A549 (cell line): Measurements from ENCODE around the gene ZNF438. TPM values are rescaled to one million over a fixed set of nuclear protein-coding genes. Genes with fewer than 3 reads are reported as not detected.

Experiments
- ATOH8 ChIP-seq: fragments of 250-450 bp; sonication (Bioruptor Pico); IDR thresholded peaks from 2 replicates; pipeline ENCODE4 v1.5.0; 2020; ENCODE audit warnings: low read depth, mild to moderate bottlenecking, moderate library complexity
- CBX2 ChIP-seq: fragments of 200-600 bp; sonication (generic); IDR thresholded peaks from 2 replicates; pipeline ENCODE4 v1.6.1; 2016; ENCODE audit warnings: low read depth, mild to moderate bottlenecking, borderline replicate concordance
- CHD4 ChIP-seq: fragments of 200-600 bp; sonication (generic); IDR thresholded peaks from 2 replicates; pipeline ENCODE4 v1.6.1; 2016; ENCODE audit warnings: antibody characterized with exemption, mild to moderate bottlenecking, borderline replicate concordance
- CTCF ChIP-seq: fragments of >200 bp; sonication (Bioruptor Twin); formaldehyde crosslinking; IDR thresholded peaks from 3 replicates; pipeline ENCODE4 v1.5.1; 2016
- ESRRA ChIP-seq: fragments of 150-350 bp; IDR thresholded peaks from 2 replicates; pipeline ENCODE4 v1.6.1; 2014; ENCODE audit warnings: mild to moderate bottlenecking, low read length, borderline replicate concordance
- FOSL2 ChIP-seq, 2 experiments: fragments of 450-650 bp in 1 of 2; fragments of >200 bp in 1 of 2; sonication (Bioruptor Twin) in 1 of 2; formaldehyde crosslinking; IDR thresholded peaks; 2 replicates each; pipeline versions ENCODE4 v1.5.0 to v1.6.1; 2016 to 2020; ENCODE audit warnings: mild to moderate bottlenecking in 1 of 2, moderate library complexity in 1 of 2
- FOXS1 ChIP-seq: fragments of 250-450 bp; sonication (Bioruptor Pico); IDR thresholded peaks from 2 replicates; pipeline ENCODE4 v1.5.0; 2020; ENCODE audit warnings: mild to moderate bottlenecking, moderate library complexity
- HDAC2 ChIP-seq: fragments of 200-600 bp; sonication (generic); IDR thresholded peaks from 2 replicates; pipeline ENCODE4 v1.6.1; 2016
- HOXA7 ChIP-seq: fragments of 250-450 bp; sonication (Bioruptor Pico); IDR thresholded peaks from 2 replicates; pipeline ENCODE4 v1.5.0; 2020; ENCODE audit warnings: mild to moderate bottlenecking, moderate library complexity
- KDM1A ChIP-seq: fragments of 200-600 bp; sonication (generic); IDR thresholded peaks from 2 replicates; pipeline ENCODE4 v1.6.1; 2016; ENCODE audit warnings: low read depth, mild to moderate bottlenecking
- KDM5A ChIP-seq: fragments of 200-600 bp; sonication (generic); IDR thresholded peaks from 2 replicates; pipeline ENCODE4 v1.6.1; 2016; ENCODE audit warnings: antibody characterized with exemption, mild to moderate bottlenecking
- MAX ChIP-seq: IDR thresholded peaks from 2 replicates; pipeline ENCODE4 v1.6.1; 2012
- MAZ ChIP-seq: fragments of 150-350 bp; IDR thresholded peaks from 2 replicates; pipeline ENCODE4 v1.6.1; 2014; ENCODE audit warnings: antibody characterized with exemption, low read depth, low read length, borderline replicate concordance
- NPAS2 ChIP-seq: fragments of 250-450 bp; sonication (Bioruptor Pico); IDR thresholded peaks from 2 replicates; pipeline ENCODE4 v1.8.0; 2022; ENCODE audit warnings: mild to moderate bottlenecking, moderate library complexity, borderline replicate concordance
- PHF8 ChIP-seq: fragments of 200-600 bp; sonication (generic); IDR thresholded peaks from 2 replicates; pipeline ENCODE4 v1.6.1; 2016; ENCODE audit warnings: low read depth, mild to moderate bottlenecking, antibody characterized with exemption, moderate library complexity, borderline replicate concordance
- REST ChIP-seq: fragments of 200-600 bp; sonication (generic); IDR thresholded peaks from 2 replicates; pipeline ENCODE4 v1.6.1; 2016; ENCODE audit warnings: antibody characterized with exemption, mild to moderate bottlenecking, moderate library complexity
- SMC3 ChIP-seq: fragments of >200 bp; sonication (Bioruptor Twin); formaldehyde crosslinking; IDR thresholded peaks from 3 replicates; pipeline ENCODE4 v1.6.1; 2018; ENCODE audit warnings: inconsistent platforms
- SREBF2 ChIP-seq: fragments of 450-650 bp; IDR thresholded peaks from 2 replicates; pipeline ENCODE4 v1.6.1; 2014; ENCODE audit warnings: mild to moderate bottlenecking, moderate library complexity
- TP53 ChIP-seq: fragments of 250-450 bp; sonication (Bioruptor Pico); IDR thresholded peaks from 2 replicates; pipeline ENCODE4 v1.5.0; 2021; ENCODE audit warnings: mild to moderate bottlenecking, moderate library complexity
- ZFP36 ChIP-seq: fragments of 450-650 bp; IDR thresholded peaks from 2 replicates; pipeline ENCODE4 v1.6.1; 2014; ENCODE audit warnings: borderline replicate concordance; ENCODE audit not compliant: partially characterized antibody
- ZNF302 ChIP-seq: fragments of 250-450 bp; sonication (Bioruptor Pico); IDR thresholded peaks from 2 replicates; pipeline ENCODE4 v1.9.0; 2021; ENCODE audit warnings: inconsistent platforms, mild to moderate bottlenecking, moderate library complexity
- polyA plus RNA-seq, 4 experiments: library from polyadenylated mRNA; depleted of rRNA in 3 of 4; stranded (reverse); fragments of >200 nt; fragmentation: RNase III in 1 of 4; extraction: RNeasy Plus Mini Kit Qiagen cat#74134 plus additional on column Dnase treatment in 1 of 4; gene quantifications; 2 replicates in 3 of 4; 3 replicates in 1 of 4; pipeline ENCODE4 v1.2.3, GENCODE V29; 2011 to 2017
- TF ChIP-seq, protein P1 (sequence below): fragments of >200 bp; sonication (Bioruptor Twin); formaldehyde crosslinking; IDR thresholded peaks from 2 replicates; pipeline ENCODE4 v1.6.1; 2016

ZNF438 gene
- polyA plus RNA-seq, 2 of the 4 experiments (the other 2 are of a cell fraction) = 2.2 to 4.5 TPM

DNA sequence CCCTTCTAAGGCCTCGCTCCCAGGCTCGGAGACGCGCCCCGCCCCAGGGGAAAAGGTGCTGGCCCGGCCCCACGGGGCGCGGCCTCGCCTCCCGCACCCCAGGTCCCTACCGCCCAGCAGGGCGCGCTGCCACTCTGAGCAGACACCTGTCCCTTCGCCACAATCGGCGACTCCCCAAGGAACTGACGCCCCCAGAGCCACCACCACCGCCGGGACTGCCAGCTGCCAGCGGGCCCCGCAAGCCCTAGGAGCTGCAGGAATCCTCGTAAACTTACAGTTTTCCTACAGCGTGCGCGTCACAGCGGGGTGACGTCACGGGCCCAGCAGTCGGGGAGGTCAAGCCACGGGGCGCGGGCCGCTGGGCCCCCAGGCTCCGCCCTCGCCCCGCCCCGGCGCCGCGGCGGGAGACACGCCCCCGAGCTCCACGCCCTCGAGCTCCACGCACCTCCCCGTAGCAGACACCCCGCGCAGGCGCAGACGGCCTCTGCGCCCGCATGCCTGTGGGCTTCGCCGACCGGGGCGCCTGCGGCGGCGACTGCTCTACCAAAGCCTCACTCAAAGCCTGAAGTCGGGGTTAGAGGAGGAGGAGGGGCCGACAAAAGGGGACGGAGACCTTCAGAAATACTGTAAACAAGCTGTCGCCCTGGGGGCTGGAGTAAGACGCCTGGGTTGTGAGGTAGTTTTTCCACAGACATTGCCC, at the start of gene ZNF438 (continued):
- TF ChIP-seq ZFP36 = no peak
- TF ChIP-seq NPAS2 (CRISPR knock-in tag) = peak; percentile 51; the same call in 1 of the 2 replicates
- TF ChIP-seq SREBF2 = no peak
- TF ChIP-seq CTCF = peak; percentile 65
- TF ChIP-seq REST = no peak; the same call in 1 of the 2 replicates
- peak; percentile 66; the same call in 1 of the 2 replicates for TF ChIP-seq ATOH8 (CRISPR knock-in tag)
- TF ChIP-seq MAX = peak; percentile 94
- TF ChIP-seq CBX2 = no peak
- 0 out of 2 replicates have a peak, but pooled peaks have one; percentile 25 for TF ChIP-seq FOXS1
- TF ChIP-seq ZNF302 = no peak
- TF ChIP-seq KDM1A = no peak
- TF ChIP-seq HOXA7 (CRISPR knock-in tag) = peak; percentile 75; the same call in 1 of the 2 replicates
- TF ChIP-seq, protein P1, sequence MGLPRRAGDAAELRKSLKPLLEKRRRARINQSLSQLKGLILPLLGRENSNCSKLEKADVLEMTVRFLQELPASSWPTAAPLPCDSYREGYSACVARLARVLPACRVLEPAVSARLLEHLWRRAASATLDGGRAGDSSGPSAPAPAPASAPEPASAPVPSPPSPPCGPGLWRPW = no peak
- TF ChIP-seq FOSL2 (IDR thresholded peaks at IDR 0.05) = no peak
- TF ChIP-seq FOSL2 (CRISPR knock-in tag; IDR thresholded peaks at IDR 0.05) = no peak; the same call in none of the 2 replicates
- peak; percentile 75 for TF ChIP-seq PHF8
- TF ChIP-seq SMC3 = peak; percentile 72
- no peak for TF ChIP-seq TP53 (CRISPR knock-in tag)
- TF ChIP-seq KDM5A = no peak
- TF ChIP-seq HDAC2 = no peak
- TF ChIP-seq MAZ = no peak
- no peak for TF ChIP-seq CHD4
- no peak for TF ChIP-seq ESRRA
- TF ChIP-seq, all 56 proteins: peak for 20
